Inflammatory macrophage treated with lipopolysaccharide for 4 hours (primary cell): ENCODE results near the gene ATP6V0A1.
"Not testable (repeated sequence)": the region's sequence is repeated elsewhere in the genome, so short reads cannot be mapped to it uniquely, and the experiment has no call there.

Experiments used
- DNase-seq: peaks from one replicate; pipeline ENCODE4 v3.0.0-alpha.2; 2020

Gene ATP6V0A1

GRCh38 chr17:42438600-42439567 lies 19.8 kb upstream of the ATP6V0A1 start:
- peak; percentile 51 for DNase-seq

GRCh38 chr17:42441371-42442195 lies 17.1 kb upstream of the ATP6V0A1 start:
- peak; percentile 45 for DNase-seq

GRCh38 chr17:42442196-42442565 lies 16.5 kb upstream of the ATP6V0A1 start:
- no peak for DNase-seq

GRCh38 chr17:42449176-42449575 lies 9.5 kb upstream of the ATP6V0A1 start:
- not testable (repeated sequence) for DNase-seq

- DNase-seq, result not testable (repeated sequence)
These were observed 8.8 kb upstream of the ATP6V0A1 start for GRCh38 chr17:42449838-42450237.

GRCh38 chr17:42451270-42451669 lies 7.4 kb upstream of the ATP6V0A1 start:
- DNase-seq, result not testable (repeated sequence)

GRCh38 chr17:42453439-42453838 lies 5.2 kb upstream of the ATP6V0A1 start:
- peak; percentile 77 for DNase-seq

- not testable (repeated sequence) for DNase-seq
These were observed 3.7 kb upstream of the ATP6V0A1 start for GRCh38 chr17:42454987-42455386.

- DNase-seq, result peak; percentile 89
These were observed 2.2 kb upstream of the ATP6V0A1 start for GRCh38 chr17:42456223-42457106.

- DNase-seq, result peak; percentile 86
These were observed 1.4 kb upstream of the ATP6V0A1 start for GRCh38 chr17:42457107-42457792.

GRCh38 chr17:42459256-42459800 lies 650 bp downstream of the ATP6V0A1 start:
- peak; percentile 46 for DNase-seq

- DNase-seq, result peak; percentile 51
These were observed 1.2 kb downstream of the ATP6V0A1 start for GRCh38 chr17:42459801-42460281.

GRCh38 chr17:42460371-42460770 lies 1.7 kb downstream of the ATP6V0A1 start:
- peak; percentile 8 for DNase-seq

- no peak for DNase-seq
These were observed 5.3 kb downstream of the ATP6V0A1 start for GRCh38 chr17:42463976-42464400.

- DNase-seq, result no peak
These were observed 9.2 kb downstream of the ATP6V0A1 start for GRCh38 chr17:42467889-42468288.

GRCh38 chr17:42472709-42473521 lies 14.2 kb downstream of the ATP6V0A1 start:
- DNase-seq, result peak; percentile 61

- no peak for DNase-seq
These were observed 15.6 kb downstream of the ATP6V0A1 start for GRCh38 chr17:42474276-42474675.

- DNase-seq, result peak; percentile 74
These were observed 16.4 kb downstream of the ATP6V0A1 start for GRCh38 chr17:42475121-42475520.

- DNase-seq, result peak; percentile 99
These were observed 17.2 kb downstream of the ATP6V0A1 start for GRCh38 chr17:42475835-42476234.

GRCh38 chr17:42476411-42476810 lies 17.7 kb downstream of the ATP6V0A1 start:
- peak; percentile 88 for DNase-seq
